Stimulated activated CD4-positive, alpha-beta T cell treated with anti-CD3 and anti-CD28 coated beads, Interleukin-1b, Interleukin-23, amount 100 ng/mL, for 4 hours (primary cell): ENCODE data around the gene RHBDL1.

ENCODE experiments used
- DNase-seq, 2 donors: peaks; one replicate each; pipeline ENCODE4 v3.0.0-alpha.2; 2020; ENCODE audit warnings: low read depth in 2 of 2

Gene RHBDL1

DNA sequence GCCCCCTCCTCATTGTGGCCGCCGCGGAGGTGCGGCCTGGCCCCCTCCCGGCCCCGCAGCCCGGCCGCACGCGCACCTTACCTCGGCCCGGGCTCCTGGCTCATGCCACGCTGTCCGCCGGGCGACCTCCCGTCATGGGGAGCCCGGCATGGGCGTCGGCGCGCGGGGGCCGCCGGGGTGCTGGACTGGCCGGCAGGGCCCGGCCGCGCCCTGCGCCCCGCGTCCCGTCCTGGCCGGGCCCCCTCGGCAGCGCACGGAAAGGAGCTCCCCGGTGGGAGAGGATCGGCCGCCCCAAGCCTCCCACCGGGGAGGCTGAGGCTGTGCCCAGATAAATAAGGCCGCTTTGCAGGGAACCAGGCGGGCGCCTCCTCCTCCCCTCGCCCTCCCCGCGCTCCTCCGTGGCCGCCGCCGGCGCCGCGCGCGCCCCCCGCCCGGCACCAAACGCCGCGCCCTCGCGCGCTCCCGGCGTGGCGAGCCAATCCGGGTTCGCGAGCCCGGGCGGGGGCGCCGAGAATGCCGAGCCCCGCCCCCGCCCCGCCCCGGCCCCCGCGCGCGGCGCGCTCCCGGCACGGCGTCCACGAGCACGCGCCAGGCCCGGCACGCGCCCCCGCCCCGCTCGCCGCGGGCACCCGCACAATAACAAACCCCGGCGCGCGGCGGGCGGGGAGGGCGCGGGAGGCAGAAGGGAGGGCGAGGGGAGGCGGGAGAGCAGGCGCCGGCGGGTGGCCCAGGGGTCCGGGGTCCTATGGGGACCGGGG is 30.1 kb downstream of the RHBDL1 start, which contains the start of gene FBXL16:
Gene FBXL16 (minus strand): TSS at position 371 of the 758 bp plus-strand sequence. CDS start 8,396 bp downstream, outside the sequence.
- no peak for DNase-seq

- no peak for DNase-seq
Observed at GRCh38 chr16:706189-707061, 31.0 kb downstream of the RHBDL1 start.

DNA sequence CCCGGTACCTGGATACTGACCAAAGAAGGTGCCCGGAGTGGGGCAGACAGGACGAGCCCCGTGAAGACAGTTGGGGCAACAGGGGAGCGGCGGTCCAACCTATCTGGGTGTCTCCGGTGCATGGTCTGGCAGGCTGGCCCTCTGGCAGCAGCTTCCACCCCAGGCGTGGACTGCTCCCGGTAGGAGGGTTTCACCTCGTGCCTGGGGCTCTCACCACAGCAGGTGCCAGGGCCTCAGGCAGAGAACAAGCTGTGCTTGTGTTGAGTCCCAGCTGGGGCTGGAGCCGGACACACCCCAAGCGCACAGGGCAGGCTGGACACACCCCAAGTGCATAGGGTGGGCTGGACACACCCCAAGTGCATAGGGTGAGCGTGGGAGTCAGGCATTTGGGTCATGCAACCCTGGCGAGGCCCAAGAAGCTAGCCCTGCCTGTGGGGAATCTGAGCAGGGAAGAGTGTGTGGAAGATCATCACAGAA is 31.6 kb downstream of the RHBDL1 start:
- DNase-seq: no peak

DNA sequence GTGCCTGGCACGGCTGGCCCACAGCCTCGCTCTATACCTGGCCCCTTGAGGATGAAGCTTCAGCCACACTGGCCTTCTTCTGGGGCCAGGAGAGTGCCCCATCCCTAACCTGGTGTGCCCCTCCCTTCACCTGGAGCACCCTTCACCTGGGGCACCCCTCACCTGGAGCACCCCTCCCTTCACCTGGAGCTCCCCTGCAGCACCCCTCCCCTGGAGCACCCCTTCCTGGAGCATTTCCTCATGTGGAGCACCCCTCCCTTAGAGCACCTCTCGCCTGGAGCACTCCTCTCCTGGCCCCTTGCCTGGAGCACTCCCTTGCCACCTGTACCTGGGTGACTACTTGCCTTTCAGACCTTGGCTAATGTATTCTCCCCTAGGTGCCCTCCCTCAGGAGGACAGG is 32.5 kb downstream of the RHBDL1 start:
- DNase-seq: no peak

DNA sequence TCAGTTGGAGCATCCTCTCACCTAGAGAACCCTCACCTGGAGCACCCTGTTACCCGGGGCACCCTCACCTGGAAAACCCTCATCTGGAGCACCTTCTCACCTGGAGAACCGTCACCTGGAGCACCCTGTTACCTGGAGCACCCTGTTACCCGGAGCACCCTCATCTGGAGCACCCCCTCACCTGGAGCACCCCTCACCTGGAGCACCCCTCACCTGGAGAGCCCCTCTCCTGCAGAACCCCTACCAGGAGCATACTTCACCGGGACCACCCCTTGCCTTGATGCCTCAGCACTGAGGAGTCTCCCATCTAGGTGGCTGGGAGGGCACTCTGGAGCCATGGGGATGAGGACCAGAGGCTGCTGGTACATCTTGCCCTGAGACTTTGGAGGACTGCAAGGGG is 33.5 kb downstream of the RHBDL1 start:
- no peak for DNase-seq

GRCh38 chr16:709566-710499 is 34.4 kb downstream of the RHBDL1 start:
- DNase-seq: no peak

GRCh38 chr16:710500-711075 is 35.1 kb downstream of the RHBDL1 start:
- no peak for DNase-seq

DNA sequence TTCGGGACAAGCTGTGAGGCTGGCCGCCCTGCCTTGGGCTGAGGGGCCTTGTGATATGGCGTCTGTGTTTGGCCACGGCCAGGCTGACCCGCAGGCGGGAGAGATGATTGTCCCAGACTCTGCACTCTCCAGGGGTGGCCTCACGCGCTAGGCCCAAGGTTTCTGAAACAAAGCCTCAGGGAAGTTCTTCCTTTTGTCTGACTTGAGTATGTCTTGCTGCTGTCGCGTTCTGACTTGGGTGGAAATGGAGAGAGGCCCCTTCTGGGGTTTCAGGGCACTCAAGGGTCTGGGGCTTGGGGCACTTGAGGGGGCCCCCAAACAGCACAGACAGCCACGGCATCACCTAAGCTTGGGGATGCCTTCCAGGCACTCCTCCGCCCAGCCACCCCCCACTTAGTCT is 35.6 kb downstream of the RHBDL1 start:
- no peak for DNase-seq

- peak; percentile 74 to 81 for DNase-seq
Observed at GRCh38 chr16:711548-712320, 36.3 kb downstream of the RHBDL1 start.

DNA sequence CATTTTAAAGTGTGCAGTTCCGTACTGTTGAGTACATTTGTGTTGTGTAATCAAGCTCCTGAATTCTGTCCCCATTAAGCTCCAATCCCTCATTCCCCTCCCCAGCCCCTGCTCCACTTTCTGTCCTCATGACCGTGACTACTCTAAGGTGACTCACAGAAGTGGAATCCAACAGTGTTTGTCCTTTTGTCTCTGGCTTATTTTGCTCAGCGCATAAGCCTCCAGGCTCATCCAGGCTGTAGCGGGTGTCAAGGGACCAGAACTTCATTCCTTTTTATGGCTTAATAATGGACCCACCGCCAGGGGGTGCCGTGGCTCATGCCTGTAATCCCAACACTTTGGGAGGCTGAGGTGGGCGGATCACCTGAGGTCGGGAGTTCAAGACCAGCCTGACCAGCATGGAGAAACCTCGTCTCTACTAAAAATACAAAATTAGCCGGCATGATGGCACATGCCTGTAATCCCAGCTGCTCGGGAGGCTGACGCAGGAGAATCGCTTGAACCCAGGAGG is 37.3 kb downstream of the RHBDL1 start:
- peak in 1 of 2 donors; percentile 41 for DNase-seq

DNA sequence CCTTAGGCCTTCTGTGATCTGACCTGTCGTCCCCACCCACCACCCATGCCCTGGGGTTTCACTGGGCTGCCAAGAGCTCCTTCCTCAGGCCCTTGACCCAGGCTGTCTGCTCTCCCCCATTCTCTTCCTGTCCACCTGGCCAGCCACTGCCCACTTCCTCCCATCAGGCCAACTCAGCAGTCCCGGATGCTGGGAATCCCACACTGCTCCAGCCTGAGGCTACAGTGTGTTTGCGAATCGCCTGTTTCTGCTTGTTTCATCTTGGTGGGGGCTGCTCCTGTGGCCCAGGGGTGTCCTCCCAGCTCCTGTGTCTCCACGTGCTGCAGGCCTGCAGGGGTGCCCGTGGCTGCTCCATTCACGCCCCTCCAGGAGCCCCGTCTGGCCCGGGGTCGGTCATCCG is 38.6 kb downstream of the RHBDL1 start:
- DNase-seq: no peak

GRCh38 chr16:714558-715476 is 39.3 kb downstream of the RHBDL1 start, which contains the start of gene METRN:
METRN (plus strand) TSS chr16:715118; CDS start chr16:715290, 172 bp downstream.
- DNase-seq: peak; percentile 80 to 97

DNA sequence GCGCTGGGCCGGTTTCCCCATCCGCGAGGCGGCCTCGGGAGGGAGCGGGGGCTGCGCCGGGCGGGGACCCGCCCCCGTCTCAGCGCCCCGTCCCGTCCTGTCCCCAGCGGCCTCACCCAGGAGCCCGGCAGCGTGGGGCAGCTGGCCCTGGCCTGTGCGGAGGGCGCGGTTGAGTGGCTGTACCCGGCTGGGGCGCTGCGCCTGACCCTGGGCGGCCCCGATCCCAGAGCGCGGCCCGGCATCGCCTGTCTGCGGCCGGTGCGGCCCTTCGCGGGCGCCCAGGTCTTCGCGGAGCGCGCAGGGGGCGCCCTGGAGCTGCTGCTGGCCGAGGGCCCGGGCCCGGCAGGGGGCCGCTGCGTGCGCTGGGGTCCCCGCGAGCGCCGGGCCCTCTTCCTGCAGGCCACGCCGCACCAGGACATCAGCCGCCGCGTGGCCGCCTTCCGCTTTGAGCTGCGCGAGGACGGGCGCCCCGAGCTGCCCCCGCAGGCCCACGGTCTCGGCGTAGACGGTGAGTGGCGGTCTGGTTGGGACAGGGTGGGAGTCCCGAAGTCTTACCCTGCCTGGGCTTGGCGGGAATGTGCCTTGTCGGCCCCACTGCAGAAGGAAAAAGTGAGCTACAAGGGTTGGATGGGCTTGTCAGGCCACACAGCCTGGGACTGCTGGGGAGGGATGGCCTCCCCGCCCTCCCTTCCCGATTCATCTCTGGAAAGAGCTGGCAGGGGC is 40.2 kb downstream of the RHBDL1 start:
- no peak for DNase-seq

GRCh38 chr16:716200-716568 is 40.7 kb downstream of the RHBDL1 start:
- DNase-seq: no peak

DNA sequence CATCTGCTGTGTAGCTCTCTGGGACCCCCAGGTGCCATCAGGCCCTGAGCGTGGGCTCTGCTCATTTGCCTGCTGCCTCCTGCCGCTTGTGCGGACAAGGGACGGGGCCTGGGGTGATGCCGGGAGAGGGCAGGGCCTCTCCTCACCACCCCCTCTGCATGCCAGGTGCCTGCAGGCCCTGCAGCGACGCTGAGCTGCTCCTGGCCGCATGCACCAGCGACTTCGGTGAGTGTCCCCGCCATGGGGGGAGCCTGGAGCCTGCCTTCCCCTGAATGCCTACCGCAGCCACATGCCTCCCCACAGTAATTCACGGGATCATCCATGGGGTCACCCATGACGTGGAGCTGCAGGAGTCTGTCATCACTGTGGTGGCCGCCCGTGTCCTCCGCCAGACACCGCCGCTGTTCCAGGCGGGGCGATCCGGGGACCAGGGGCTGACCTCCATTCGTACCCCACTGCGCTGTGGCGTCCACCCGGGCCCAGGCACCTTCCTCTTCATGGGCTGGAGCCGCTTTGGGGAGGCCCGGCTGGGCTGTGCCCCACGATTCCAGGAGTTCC is 41.4 kb downstream of the RHBDL1 start:
- DNase-seq: no peak

- DNase-seq: no peak
Observed at GRCh38 chr16:717450-718245, 42.2 kb downstream of the RHBDL1 start.

GRCh38 chr16:718389-718788 is 42.9 kb downstream of the RHBDL1 start:
- DNase-seq: no peak
